T-helper 2 cell treated with Interferon-gamma antibody and Interleukin-4, amounts not matched to agents 100 ng/mL and 5 ng/mL, for 36 hours (primary cell): ENCODE results near the gene USH2A. TPM values are rescaled to one million over a fixed set of nuclear protein-coding genes. Genes with fewer than 3 reads are reported as not detected.

ENCODE experiments used
- intact Hi-C: fragments of 100-400 bp; cut with micrococcal nuclease; formaldehyde crosslinking; loops from one replicate; pipeline ENCODE4 v1.15.1; 2023
- total RNA-seq: library from RNA; stranded (reverse); gene quantifications from 2 replicates; pipeline ENCODE4 v1.2.3, GENCODE V29; 2022

The USH2A gene
- total RNA-seq, 1 donor from 2014 or later, result not detected

DNA sequence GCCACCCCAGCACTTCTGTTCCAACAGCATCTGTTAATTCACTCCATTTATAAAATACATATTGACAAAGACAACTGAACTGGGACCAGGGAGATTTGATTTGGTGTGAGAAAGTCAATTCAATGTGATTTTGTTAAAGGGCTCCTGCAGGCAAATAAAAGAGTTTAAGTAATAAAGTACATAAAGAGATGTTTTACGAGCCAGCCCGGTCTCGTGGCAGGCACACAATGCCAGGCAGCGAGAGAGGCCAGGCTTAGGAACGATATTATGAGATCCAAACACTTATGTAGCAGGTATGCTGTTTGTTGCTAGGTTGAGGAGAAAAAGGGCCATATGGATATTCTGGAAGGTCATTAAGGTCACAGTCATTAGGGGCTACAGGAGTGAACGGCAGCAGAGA, 629.1 kb downstream of the USH2A start:
- intact Hi-C loops, result no loop called here

DNA sequence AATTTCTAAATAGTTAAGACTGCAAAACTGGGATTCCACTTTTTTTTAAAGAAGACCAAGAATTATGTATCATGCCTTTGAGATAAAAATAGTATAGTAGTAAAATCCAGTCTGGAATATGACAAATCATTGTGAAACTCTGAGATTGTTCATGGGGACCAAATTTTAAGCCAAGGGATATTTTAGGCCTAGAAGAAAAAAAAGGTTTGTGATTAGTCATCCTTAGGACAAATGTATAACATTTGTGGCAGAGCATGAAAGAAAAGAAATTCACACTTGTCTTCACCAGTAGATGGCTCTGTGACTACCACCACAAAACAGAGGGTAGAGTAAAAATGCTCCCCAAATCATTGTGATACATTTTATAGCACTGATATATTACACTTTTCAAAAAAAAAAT, 630.1 kb downstream of the USH2A start:
- intact Hi-C loops, result no loop called here

DNA sequence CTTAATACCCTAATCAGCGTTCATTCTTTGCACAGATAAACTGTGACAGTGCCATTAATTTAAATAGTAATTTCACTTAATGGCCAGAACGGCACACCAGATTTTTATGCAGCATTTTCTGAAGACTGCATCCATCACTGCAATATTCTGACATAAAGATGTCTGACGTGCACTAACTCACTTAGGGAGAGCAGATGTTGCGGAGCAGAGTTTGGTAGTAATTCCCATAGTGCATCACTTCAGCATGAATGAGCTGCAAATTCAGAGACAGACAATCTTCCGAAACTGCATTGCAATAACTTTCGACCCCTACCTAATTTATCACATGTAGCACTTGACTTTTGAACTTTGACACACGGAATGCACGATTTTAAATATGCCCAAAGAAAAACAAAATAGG, 630.8 kb downstream of the USH2A start:
- intact Hi-C loops, result no loop called here

DNA sequence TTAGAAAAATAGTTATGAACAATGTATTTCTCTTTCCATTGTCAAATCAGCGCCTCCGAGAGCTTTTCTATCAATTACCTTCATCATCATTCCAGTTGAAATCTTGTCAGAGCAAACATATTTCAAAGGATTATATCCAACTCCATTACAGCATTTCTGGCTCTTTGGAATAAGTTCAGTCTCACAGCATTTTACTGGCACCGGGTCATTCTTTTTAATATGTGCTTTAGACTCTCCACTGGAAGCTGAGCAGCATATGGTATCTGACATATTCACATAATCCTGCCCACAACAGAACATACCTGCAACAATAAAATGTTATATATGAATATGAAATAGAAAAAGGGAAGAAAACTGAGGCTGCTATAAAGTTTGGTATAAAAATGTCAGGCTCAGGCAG, 633.3 kb downstream of the USH2A start:
- intact Hi-C loops, result no loop called here

DNA sequence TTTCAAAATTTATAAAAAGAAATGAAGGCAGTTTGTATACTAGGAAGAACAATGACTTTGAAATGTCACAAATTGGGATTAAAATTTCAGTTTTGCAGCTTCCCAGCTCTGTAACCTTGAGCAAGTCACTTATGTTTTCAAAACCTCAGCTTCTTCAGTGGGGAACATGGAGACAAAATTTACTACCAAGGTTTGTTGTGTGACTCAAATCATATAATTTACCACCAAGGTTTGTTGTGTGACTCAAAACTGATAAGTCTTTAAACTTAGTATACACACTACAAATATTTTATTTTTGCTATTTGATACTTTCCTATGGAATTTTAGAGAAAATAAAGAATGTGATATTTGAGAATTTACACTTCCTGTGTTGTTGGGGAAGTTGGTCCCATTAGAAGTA, 636.3 kb downstream of the USH2A start:
- intact Hi-C loops, result no loop called here

DNA sequence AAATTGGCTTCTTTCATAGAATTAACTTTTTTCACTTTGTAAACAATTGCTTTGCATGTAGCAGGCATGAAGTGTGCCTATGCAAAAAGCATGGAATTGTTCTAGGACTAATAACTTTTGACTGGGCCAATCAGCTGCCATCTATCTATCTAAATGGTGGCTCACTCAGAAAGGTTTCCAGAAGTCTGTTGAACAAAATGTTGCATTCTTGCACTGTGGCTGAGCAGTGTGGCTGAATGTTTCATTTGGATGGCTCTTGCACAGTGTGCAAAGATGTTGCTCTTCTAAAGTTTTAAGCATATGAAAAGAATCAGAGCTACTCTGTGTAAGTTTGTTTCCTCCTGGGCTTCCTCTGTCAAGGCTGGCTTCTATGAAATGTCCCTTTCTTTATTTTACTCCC, 642.6 kb downstream of the USH2A start:
- intact Hi-C loops, result no loop called here

DNA sequence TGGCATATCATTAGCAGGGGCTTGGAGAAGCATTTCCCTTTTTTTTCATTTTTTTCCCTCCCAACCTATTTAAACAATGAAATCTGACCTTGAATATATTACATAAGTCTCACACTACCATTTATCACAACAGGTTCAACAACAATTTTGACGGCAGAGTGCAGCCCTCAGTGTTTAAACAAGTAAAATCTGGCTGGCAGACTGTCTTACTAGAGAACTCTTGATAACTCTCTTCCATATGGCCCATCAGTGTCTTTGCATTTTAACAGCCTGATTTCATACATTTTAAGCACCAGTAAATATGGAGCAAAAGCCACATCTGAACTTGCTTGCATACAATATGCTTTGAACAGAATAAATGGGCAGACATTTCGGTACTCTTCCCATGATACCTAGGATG, 643.1 kb downstream of the USH2A start:
- intact Hi-C loops, result no loop called here

DNA sequence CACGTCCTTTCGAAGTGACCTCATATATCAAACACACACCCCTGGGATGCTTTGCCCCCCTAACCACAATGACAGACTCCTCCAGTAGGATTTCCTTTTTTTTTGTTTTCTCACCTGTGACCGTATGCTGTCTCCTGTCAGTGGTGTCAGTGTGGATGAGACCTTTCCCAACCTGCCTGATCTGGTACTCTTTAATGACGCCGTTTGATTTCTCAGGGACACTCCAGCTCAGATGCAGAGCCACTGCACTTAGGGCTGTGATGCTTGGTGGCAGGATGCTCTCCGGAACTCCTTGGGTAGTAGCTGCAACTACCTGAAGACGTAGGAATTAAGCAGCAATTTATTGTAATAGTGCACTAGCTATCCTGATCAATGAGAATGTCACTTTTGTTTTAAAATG, 643.5 kb downstream of the USH2A start:
- intact Hi-C loops, result no loop called here

DNA sequence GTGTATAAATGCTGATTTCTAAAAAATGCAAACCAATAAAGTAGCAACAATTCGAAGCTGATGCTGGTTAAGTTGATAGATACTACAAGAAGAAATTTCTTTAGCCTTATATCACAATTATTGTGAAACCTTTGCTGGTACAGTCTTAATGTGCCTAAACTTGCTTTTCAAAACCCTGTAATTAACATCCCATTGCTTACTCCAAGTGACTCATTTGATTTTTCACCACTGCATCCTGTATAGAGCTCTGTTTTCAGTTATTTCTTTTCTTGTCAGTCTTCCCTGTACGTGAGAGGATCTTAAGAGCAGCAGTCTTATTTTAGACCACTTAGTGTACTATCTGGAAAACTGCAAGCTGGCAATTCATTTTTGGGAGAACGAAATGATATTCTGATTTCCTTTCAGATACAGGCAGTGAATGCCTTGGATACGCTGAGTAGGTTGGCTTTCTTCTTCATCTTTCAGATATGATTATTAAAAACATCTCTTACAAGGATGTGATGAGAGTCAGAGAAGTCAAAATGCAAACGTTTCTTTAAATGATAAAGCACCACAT, 645.8 kb downstream of the USH2A start:
- intact Hi-C loops, result no loop called here

DNA sequence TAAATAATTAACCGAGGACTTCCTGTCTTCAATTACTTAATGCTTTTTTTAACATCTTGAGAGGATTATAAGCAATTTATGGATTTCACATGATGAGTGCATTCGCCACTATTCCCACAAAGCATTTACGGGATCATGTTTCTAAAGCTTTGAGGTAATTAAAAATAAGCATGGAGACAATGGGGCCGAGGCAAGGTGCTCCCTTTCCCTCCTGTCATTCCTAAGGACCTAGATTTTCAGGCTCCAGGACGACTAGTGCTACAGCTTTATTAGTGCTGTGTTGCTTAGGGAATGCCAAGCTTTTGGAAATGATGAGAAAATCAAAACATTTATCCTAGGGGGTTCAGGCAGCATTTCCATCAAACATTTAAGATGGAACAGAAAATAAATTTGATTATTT, 646.9 kb downstream of the USH2A start:
- intact Hi-C loops, result no loop called here

DNA sequence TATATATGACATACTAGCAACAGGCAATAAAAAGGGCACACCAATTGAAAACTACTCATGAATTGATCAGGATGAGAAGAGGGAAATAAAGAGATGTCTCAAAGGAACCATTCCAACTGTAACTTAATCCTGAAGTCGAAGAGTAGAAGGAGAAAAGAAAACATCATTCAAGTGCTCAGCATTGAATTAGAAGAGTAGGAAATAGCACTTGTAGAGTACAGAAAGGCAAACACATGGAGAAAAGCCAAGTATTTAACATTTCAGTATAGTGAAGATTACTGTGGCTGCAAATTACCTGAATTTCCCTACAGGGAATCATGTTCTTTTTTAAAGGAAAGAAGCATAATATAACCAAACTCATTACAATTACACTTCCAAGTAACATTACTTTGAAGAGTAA, 651.1 kb downstream of the USH2A start:
- intact Hi-C loops, result no loop called here

DNA sequence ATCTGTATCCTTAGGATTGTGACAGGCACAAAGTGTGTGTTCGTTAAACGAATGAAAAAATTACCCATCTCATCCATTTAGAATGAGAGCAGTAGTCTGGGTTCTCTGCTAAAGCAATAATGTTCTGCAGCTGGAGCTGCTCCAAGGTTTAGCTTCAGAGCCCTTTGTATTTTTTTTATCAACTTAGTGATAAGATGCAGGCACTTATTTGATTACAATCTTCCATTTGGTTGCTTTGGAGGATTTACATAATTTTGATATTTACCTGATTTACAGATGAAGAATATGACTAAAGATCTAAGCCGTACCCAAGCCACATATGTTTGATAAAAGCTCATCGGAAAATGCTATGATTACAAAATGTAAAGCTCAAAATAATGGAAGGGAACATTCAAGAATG, 654.9 kb downstream of the USH2A start:
- intact Hi-C loops, result no loop called here

DNA sequence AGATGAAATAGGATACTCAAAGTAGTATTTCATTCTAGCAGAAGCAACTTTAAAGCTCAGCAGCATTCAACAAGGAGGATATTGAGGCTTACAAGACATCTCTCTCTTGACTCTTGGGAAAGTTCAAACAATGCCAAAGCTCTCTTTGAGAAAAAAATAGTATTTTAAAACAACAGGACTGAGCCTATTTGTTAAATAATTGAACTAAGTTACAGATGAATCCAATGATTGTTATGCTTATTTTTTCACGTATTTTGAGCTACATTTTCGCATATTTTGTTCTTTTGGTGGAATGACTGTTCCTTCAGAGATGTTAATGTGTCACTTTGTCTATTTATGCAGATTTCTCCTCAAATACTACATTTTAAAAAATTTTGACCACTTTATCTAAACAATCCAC, 655.5 kb downstream of the USH2A start:
- intact Hi-C loops, result no loop called here

DNA sequence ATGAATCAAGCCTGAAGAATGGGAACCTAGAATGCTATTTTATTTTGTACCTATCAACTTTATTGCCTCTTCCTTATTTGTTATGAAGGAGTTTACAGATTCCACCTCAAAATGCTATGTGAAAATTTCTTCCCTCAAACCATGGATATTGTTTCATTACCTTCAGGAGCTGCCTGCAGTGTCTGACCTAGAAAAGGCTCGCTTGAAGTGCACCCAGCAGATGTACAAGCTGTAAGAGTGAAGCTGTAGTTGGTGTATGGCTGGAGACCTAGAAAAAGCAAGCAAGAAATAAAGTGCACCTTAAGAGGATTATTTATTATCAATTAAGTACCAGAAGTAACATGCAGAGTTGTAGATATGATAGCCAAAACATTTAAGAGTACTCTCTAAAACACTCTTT, 656.7 kb downstream of the USH2A start:
- intact Hi-C loops, result no loop called here

DNA sequence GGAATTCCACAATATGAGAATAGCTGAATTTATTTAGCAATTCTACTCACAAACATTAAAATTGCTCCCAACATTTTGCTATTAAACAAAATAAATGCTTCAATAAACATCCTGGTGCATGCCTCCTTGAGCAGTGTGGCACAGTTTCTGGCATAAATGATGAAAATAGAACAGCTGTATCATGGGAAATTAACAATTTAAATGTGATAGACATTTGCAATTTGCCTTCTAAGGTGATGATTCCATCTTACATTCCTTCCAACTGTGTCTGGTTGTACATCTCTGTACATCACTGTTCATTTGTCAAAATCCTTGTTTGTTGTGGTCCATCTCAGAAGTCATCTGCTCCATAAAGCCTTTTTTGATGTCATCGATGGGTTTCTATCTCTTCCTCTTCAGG, 657.4 kb downstream of the USH2A start:
- intact Hi-C loops, result no loop called here

DNA sequence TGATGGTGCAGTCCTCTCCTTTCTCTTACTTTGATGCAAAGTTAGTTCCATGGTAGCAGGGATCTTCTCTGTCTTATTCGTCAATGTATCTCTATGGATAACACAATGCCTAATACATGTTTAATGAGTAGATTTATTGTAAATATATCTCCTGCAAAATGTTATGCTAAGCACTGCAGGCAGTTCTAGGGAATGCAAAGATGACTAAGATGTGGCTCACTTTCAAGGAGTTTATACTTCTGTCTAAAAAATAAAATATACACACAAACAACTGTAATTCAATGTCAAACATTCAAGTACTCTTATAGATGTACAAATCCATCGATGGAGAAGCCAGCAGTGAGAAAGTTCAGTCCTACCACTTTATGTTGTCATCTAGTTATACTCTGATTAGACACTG, 661.8 kb downstream of the USH2A start:
- intact Hi-C loops, result no loop called here

DNA sequence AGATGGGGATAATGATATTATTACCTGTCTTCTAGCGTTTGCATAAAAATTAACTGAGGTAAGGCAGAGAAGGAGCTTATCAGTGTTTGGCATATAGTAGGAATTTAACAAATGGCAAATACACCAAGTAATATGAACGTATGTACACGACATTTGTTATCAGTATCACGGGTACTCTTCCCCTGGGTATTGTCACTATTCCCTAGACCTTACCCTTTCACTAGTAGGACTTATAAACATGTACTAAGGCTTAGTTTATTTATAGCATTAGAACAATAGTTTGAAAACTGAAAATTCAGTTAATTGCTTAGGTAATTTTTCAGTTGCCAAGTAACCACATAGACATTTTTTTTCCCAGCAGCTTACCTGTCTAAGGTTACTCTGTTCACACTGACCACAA, 669.1 kb downstream of the USH2A start:
- intact Hi-C loops, result no loop called here

DNA sequence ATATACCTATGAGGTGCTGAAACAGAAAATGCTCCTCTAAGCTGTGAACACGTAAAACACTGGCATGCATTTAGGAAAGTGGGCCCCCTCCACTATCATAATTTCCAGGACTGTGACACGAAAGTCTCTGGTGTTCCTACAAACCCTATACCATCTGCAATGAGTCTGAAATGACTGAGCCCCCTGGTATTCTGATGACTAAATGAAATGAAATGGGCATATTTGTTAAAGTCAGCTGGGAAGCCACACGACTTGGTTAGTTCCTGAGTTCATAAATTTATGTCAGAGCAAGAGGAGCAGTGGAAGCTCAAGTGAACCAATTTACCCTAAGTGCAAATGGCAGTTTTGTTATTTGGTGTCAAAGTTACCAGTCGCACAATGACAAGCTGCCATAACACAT, 673.8 kb downstream of the USH2A start:
- intact Hi-C loops, result no loop called here

DNA sequence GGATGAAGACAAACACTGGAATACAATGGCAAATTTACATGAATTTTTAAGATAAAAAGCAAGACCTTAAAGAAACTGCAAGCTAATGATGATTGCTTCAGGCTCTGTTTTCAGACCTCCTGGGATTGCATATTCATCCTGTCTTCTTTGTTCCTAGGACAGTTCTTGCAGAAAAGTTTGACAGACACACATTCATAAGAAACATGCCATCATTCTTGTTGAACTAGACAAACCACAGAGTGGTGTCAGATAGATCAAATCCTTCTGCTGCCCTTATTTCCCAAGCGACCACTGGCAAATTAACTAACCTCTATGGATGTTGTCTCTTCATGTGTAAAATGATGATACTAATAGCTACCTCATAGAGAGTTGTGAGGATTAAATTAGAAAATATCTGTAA, 674.8 kb downstream of the USH2A start:
- intact Hi-C loops, result no loop called here

DNA sequence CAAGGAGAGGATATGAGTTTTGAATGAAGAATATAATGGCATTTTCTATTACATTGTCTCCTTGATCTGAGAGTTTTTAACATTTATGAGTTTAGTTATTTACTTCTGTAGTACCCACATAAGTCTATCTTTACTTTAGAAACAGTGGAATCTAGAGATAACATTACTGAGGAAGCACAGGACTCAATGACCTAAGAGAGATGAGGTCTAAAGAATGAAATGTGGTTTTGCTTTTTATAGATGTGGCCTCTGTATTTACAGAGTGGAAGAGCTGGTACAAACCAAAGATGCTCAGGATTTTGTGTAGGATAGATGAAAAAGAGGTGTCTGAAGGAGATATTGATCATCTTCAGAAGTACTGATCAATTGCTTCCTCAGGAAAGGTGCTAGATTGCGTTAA, 678.8 kb downstream of the USH2A start:
- intact Hi-C loops, result no loop called here

DNA sequence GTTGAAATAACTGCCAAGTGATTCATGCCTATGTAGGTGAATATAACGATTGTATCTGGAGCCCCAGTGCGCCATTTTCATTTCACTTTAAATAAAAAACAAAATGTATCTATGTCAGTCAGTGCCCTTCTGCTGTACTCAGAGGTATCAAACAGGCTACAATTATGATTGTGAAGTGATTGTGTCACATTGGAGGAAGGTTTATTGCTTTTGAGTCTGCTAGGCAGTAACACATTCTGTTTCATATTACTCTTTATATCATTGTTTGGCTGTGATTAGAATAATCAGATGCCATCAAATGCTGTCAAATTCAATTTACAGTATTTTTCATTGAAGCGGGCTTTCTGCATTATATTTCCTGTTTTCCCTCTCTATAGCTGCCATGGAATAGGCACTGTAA, 684.2 kb downstream of the USH2A start:
- intact Hi-C loops, result no loop called here

DNA sequence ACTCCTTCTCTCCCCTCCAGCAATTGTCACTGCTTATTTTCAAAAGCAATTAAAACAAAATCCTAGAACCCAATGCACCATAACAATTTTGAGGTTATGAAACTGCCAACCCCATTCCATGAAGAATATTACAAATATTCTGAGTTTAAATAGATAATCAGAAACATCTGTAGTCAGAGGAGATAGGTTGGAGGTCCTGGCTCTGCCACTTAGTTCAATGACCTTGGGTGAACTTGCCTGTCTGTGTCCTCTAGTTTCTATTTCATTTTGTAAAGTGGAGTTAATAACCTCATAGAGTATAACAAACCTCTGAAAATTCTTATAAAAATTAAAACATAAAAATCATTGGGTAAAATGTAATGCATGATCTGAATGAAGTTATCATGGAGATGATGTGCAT, 691.5 kb downstream of the USH2A start:
- intact Hi-C loops, result no loop called here

DNA sequence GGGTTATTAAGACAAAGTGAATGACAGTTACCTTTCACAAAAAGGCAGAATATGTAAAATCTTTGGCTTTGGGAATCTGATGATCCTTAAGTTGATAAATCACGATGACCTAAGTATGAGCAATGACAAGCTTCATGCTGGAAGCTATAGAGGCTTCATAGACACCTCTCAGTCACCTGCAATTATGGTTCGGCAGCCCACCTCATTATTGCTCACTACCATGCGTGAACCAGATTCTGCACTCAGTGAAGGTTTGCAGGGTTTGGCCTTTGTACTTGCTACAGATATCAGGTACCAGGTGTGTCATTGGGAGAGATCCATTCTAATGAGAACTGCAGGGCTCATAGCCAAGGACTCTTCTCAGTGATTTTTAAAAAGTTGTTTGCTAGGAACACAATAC, 692.6 kb downstream of the USH2A start:
- intact Hi-C loops, result no loop called here

DNA sequence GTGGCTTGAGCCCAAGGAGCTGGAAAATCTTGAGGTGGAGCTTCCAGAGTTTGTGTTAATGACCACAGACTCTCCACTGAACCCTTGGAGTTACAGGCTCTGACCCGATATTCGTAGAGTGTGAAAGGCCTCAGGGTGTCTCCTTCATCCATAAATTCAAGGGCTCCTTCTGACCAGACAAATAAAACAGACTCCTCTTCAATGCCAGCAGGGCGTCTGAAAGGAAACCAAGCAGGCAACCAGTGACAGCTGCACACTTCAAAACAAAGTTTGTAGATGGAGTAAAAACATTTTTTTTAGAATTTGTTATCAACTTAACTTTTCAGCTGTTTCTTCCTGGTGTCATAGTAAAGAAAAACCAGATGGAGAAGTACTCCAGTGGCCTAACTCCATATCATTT, 695.1 kb downstream of the USH2A start:
- intact Hi-C loops, result no loop called here
